HG02938 (cell line): Measurements from ENCODE around the gene ZNF575.
"Not testable (repeated sequence)": the region's sequence is repeated elsewhere in the genome, so short reads cannot be mapped to it uniquely, and the experiment has no call there.

Experiments used
- ATAC-seq: cut with Tn5 transposase; IDR thresholded peaks from one replicate; pipeline ENCODE4 v1.9.1; 2021; ENCODE audit warnings: mild to moderate bottlenecking, moderate library complexity; ENCODE audit not compliant: unreplicated experiment

ZNF575 gene

DNA sequence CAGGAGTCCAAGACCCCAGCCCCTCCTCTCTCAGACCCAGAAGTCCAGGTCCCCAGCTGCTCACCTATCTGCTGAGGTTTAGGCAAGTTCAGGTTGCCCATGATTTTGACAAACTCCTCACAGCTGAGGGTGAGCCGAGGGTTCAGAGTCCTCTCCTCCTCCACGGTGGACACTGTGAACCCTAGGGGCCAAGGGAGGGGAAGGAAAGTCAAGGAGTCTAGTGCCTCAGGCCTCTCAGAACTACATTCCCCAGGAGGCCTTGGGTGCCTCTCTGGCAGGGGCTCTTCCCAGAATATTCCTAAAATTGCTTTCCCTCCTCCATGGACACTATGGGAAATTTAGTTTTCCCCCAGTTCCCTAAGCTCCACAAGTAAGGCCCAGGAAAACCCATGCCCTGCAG lies 25.1 kb upstream of the ZNF575 start:
- no peak for ATAC-seq

GRCh38 chr19:43510713-43511112 lies 22.3 kb upstream of the ZNF575 start:
- ATAC-seq, result no peak

DNA sequence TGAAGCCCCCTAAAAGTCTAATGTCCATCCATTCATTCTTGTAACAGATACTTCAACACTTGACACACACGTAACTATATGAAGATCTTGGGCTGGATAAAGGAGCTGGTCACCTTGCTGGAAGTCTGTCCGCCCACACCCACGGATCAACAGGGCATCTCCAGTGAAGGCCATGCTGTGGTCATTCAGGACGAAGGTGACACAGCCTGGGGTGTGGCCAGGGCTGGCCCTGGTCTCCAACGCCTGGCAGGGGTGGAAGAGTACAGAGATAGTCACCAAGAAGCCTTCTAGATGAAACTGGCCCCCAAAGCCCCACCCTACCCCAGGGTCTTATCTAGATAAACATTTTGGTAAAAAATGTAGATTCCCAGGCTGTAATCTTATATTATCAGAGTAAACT lies 21.7 kb upstream of the ZNF575 start:
- ATAC-seq, result no peak

DNA sequence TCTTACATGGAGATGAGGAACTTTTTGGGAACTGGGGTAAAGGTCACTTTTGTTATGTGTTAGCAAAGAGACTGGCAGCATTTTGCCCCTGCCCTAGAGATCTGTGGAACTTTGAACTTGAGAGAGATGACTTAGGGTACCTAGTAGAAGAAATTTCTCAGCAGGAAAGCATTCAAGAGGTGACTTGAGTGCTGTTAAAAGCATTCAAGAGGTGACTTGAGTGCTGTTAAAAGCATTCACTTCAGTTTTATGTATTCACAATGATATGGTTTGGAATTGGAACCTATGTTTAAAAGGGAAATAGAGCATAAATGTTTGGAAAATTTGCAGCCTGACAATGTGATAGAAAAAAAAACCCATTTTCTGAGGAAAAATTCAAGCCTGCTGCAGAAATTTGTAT lies 20.6 kb upstream of the ZNF575 start:
- not testable (repeated sequence) for ATAC-seq

DNA sequence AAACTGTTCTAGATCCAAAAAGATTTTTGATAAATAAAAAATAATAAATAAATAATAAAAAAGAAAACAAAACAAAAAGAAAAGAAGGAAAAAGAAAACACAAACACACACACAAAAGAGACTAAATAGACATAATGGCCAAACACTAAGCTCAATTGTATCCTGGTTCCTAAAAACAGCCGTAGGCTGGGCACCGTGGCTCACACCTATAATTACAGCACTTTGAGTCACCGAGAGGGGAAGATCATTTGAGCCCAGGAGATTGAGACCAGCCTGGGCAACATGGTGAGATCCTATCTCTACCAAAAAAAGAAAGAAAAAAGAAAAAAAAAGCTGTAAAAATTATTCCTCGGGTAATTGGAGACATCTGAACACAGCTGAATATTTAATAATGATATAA lies 14.9 kb upstream of the ZNF575 start:
- ATAC-seq, result no peak

DNA sequence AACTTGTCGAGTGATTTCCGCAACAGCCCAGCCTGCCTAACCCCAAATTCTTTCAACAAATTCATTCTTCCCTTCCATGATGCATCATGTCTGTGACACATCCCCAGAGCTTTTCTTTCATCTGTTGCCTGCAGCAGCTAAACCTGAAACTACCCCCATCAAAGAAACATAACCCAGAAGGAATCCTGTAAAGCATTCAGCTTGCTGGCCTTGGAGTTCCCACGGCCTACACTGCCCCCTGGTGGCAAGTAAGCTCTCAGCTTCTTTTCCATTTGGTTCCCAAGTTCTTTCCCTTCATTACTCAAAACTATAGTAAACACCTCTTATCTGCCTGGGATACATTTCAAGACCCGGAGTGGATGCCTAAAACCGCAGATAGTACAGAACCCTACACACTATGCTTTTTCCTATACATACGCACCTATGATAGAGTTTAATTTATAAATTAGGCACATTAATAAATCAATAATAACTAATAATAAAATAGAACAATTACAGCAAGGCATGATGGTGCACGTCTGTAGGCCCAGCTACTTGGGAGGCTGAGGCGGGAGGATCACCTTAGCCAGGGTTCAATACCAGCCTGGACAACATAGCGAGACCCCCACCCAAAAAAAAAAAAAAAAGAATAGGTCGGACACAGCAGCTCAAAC lies 13.4 kb upstream of the ZNF575 start:
- no peak for ATAC-seq

GRCh38 chr19:43522929-43523328 lies 10.1 kb upstream of the ZNF575 start:
- no peak for ATAC-seq

DNA sequence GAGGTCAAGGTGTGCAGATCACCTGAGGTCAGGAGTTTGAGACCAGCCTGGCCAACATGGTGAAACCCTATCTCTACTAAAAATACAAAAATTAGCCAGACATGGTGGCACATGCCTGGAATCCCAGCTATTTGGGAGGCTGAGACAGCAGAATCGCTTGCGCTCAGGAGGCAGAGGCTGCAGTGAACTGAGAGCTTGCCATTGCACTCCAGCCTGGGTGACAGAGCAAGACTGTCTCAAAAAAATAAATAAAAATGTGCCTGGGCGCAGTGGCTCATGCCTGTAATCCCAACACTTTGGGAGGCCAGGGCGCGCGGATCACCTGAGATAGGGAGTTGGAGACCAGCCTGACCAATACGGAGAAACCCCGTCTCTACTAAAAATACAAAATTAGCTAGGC lies 9.3 kb upstream of the ZNF575 start:
- ATAC-seq, result not testable (repeated sequence)

DNA sequence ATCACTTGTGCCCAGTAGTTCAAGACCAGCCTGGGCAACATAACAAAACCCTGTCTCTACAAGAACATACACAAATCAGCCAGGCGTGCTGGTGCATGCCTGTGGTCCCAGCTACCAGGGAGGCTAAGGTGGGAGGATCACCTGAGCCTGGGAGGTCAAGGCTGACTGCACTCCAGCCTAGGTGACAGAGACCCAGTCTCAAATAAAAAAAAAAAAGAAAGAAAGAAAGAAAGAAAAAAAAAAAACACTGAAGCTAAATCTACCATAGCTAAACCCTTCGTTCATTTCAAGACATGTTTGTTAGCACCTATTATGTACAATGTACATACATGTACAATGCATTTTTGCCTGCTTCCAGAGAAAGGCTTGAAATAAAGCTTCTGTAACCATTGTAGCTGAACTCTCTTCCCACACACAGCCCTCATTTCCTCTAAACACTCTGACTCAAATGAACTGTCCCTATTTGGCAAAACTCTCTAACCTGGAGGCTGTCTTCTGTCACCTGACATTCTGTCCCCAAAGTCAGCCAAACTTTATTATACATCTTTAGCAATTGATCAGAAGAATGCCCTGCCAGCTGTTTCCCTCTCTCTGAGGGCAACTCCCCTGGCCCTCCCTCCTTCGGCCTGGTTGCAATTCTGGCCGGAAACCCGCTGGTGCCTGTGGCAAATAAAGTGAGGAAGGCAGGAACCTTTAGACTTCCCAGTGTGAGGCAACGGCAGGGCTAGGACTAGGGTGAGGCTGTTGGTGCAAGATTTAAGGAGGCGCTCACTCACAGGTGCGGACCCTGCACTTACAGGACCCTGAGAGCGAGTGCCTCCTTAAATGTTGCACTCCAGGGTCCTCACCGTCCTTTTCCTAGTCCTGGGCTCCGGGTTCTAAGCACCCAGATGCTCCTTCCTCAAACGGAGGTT lies 7.8 kb upstream of the ZNF575 start:
- no peak for ATAC-seq

DNA sequence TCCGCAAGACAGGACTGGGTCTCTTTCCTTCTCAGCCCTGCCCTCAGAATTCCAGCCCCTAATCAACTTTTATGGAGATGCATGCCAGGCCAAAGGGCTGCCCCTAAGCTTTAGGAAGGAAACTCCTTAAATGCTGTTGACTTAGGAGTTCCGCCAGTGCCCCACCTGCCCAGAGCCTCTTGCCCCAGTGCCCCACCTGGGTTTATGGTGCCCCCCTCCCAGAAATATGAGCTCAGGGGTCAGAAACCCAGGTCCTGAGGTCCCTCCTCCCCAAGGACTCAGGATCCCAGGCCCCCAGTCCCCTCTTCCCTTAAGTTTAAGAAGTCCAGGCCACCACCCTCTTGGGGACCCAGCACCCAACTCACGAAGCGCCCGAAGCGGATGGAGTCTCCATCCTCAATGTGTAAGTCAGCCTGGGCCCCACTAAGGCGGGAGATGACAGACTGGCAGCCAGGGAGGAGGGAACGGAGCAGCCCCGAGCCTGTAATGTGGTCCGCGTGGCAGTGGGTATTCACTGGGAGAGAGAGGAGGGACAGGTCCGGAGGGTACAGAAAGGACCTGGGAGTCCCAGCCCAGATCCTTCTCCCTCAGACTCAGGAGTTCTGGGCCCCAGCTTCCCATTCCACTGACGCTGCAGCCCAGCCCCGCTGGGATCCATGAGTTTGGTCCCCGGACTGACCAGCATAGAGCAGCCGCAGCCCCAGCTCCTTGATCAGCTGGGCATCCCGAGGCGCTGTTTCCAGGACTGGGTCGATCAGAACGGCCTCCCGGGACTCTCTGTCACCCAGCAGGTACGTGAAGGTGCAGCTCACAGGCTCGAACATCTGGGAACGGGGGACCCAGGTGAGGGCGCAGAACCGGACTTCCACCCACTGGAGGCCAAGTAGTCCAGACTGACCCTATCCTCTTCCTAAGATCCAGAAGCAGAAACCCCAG lies 6.9 kb upstream of the ZNF575 start:
- no peak for ATAC-seq

GRCh38 chr19:43526884-43527859 lies 5.8 kb upstream of the ZNF575 start, which contains the start of gene ETHE1:
Gene ETHE1, minus strand, starts transcription at chr19:43527201. Its CDS starts 24 bp downstream, at chr19:43527177.
- ATAC-seq, result no peak

DNA sequence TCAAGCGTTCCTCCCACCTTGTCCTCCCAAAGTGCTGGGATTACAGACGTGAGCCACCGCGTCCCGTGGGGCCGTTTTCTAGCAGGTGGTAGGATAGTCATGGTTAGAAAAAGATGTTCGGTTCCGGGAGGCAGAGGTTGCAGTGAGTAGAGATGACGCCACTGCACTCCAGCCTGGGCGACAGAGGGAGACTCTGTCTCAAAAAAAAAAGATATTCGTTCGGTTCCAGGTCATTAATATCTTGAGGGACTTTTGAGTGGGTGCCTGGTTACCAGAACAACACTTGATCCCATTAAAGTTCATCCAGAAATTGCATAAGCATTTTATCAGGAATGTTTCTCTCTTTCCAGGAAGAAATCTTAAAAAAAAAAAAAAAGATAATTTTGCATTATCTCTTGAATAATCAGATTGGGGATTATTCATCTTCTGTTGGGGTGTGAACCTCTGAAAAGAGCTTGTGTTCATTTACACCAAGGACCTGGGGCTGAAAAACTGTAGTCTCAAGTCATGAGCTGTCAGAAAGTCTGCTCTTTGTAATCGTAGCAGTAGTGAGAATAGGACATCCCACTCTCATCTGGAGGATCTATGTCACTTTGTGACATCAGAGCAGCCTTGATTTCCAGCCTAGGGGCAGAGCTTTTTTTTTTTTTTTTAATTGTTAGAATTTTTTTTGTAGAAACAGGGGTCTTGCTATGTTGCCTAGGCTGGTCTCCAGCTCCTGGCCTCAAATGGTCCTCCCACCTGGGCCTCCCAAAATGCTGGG lies 4.9 kb upstream of the ZNF575 start:
- no peak for ATAC-seq

GRCh38 chr19:43532571-43532961 lies 422 bp upstream of the ZNF575 start:
- ATAC-seq, result peak; percentile 4

DNA sequence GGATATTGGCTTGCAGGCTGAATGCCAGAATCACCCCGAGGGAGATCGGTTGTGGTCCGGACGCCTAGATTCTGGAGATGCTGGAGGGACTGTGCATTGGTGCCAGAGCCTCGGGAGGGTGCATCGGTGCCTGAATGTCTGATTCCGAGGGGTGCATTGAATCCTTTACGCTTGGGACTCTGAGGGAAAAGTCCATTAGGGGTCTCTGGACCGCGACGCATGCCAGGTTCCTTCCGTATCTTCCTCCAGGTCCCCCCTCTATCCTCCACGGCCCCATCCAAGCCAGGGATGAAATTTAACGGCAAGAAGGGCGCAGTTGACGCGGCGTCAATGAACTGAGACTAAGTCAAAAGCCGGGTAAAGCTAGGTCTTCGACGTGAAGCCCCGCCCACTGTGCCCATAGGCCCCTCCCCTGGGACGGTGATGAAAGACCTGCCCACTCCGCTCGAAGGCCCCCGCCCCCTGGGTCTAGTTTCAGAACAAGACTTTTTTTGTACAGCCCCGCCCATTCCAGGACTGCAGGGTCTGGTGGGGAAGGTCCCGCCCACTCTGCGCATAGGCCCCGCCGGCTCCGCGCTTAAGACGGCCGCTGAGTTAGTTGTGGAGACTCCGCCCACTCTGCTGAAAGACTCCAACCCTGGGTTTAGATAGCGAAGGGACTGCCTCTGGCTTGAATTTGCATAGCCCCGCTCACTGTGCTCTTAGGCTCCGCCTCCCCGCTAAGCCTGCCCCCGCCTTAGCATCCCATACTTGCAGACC lies 737 bp downstream of the ZNF575 start:
- ATAC-seq, result peak; percentile 75

DNA sequence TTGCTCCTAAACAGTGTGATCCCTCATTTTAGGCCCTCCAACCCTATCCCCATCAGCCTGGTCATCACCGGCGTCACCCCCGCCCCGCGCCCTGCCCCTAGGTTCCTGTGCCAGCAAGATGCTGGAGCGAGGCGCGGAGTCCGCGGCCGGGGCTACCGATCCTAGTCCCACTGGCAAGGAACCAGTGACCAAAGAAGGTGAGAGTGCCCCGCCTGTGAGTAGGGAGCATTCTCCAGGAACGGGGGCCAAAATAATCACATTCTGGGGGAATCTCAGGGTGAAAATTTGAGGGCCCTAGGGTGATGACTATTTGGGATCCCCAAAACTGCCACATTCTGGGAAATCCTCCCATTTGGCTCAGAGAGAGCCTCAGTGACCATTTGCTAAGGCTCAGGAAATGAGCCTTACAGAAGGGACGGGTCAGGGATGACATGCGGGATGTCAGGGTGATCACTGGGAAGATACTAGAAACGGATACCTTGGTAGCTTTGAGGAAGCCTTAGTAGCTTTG lies 1.4 kb downstream of the ZNF575 start:
- no peak for ATAC-seq

- ATAC-seq, result no peak
These were observed 2.1 kb downstream of the ZNF575 start for GRCh38 chr19:43534816-43535761.

DNA sequence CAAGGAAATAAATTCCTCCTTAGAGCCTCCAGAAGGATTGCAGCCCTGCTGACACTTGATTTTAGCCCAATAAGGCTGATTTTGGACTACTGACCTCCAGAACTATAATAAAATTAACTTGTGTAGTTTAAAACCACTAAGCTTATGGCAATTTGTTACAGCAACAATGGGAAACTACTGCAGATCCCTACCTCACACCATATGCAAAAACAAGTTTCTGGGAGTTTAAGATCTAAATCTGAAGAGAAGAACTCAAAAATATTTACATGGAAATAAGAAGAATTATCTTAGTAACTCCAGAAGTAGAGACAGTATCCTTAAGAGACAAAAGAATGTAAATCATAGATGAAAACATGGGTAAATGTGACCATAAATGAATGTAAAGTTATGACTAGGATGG lies 5.9 kb downstream of the ZNF575 start:
- no peak for ATAC-seq
